Lower leg skin (tissue), 4 donors: ENCODE results near the gene AACS. TPM values are rescaled to one million over a fixed set of nuclear protein-coding genes. Genes with fewer than 3 reads are reported as not detected.

Experiments
- DNase-seq, 2 donors: peaks; one replicate each; pipeline ENCODE4 v3.0.0-alpha.2; 2019; ENCODE audit warnings: low spot score in 2 of 2
- H3K4me3 ChIP-seq: fragments of 200-600 bp; sonication (generic); 2 replicates; pipeline ENCODE4 v1.5.1; 2017; ENCODE audit warnings: mild to moderate bottlenecking, low read depth; ENCODE audit not compliant: poor library complexity, severe bottlenecking
- CTCF ChIP-seq, 3 donors: fragments of 450-650 bp; IDR thresholded peaks; one replicate each; pipeline ENCODE4 v1.5.1; 2016; ENCODE audit warnings: antibody characterized with exemption in 3 of 3, mild to moderate bottlenecking in 3 of 3, moderate library complexity in 2 of 3
- POLR2A ChIP-seq, 2 donors: fragments of 450-650 bp; IDR thresholded peaks; one replicate each; pipeline ENCODE4 v1.6.1; 2016 to 2017; ENCODE audit warnings: antibody characterized with exemption in 2 of 2, mild to moderate bottlenecking in 1 of 2, moderate library complexity in 1 of 2
- WGBS, 2 donors: methylation state at CpG; one replicate each; pipeline ENCODE4 v1.1.5; 2018; 5-methylcytosine and 5-hydroxymethylcytosine counted together
- intact Hi-C: fragments of 100-400 bp; cut with DNase I; formaldehyde crosslinking; loops from one replicate; pipeline ENCODE4 v1.15.0; 2023; ENCODE audit warnings: low total_unique reads
- total RNA-seq, 4 donors: library from RNA; depleted of rRNA; stranded (reverse); fragments of >200 nt; gene quantifications; one replicate each; pipeline ENCODE4 v1.1.0, GENCODE V29; 2016

Gene AACS
- total RNA-seq, 4 donors from 2014 or later = 63.5 to 83.8 (median 71.4) TPM

GRCh38 chr12:125050446-125050845, 14.8 kb upstream of the AACS start:
- WGBS, 2 donors = 81 to 85% methylated on average over 10 of the region's 10 CpGs
- no peak overlapping the region for H3K4me3 ChIP-seq
- TF ChIP-seq POLR2A (IDR thresholded peaks at IDR 0.05) (no peak), CTCF (IDR thresholded peaks at IDR 0.05) (no peak)
- intact Hi-C loops = no loop called here
- no peak for DNase-seq

- DNase-seq = no peak
- intact Hi-C loops = no loop called here
- no peak overlapping the region for H3K4me3 ChIP-seq
- no peak for TF ChIP-seq CTCF (IDR thresholded peaks at IDR 0.05)
- no peak for TF ChIP-seq POLR2A (IDR thresholded peaks at IDR 0.05)
- WGBS, 2 donors = 71 to 76% methylated on average over 3 of the region's 3 CpGs
Observed at GRCh38 chr12:125050868-125051267, 14.4 kb upstream of the AACS start.

DNA sequence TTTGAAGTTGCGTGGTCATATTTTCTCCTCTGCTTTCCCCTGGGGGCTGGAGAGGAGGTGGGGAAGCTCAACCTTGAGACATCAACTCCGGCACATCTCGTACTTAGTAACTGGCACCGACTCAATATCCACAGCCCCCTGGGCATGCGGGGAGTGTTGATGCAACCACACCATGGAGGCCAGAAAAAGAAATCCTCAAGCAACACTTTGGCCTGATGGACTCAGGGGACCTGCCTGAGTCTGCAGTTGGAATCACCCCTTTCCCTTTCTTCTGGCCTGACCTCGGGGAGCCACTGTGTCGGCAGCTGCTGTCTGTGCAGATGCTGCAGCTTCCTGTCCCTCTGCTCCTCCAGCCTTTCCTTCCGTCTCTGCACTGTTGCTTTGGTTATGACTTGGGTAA, 11.4 kb upstream of the AACS start:
- intact Hi-C loops = no loop called here
- no peak overlapping the region for H3K4me3 ChIP-seq
- WGBS, 2 donors = 54 to 59% methylated on average over 8 of the region's 8 CpGs
- no peak for DNase-seq
- TF ChIP-seq CTCF (IDR thresholded peaks at IDR 0.05) (no peak), POLR2A (IDR thresholded peaks at IDR 0.05) (no peak)

DNA sequence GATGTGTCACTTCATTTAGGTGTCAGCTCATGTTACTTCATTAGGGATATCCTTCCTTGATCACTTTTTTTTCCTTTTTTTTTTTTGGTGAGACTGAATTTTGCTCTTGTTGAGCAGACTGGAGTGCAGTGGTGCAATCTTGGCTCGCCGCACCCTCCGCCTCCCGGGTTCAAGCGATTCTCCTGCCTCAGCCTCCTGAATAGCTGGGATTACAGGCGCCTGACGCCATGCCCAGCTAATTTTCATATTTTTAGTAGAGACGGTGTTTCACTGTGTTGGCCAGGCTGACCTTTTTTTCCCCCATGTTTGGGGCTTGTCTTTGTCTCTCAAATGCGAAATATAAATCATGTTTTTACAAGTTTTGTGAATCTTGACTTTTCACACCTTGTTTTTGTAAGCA, 9.6 kb upstream of the AACS start:
- no peak for TF ChIP-seq POLR2A (IDR thresholded peaks at IDR 0.05)
- no peak for TF ChIP-seq CTCF (IDR thresholded peaks at IDR 0.05)
- intact Hi-C loops = no loop called here
- DNase-seq = no peak
- 87 to 90% methylated on average over 9 of the region's 9 CpGs for WGBS, 2 donors
- H3K4me3 ChIP-seq = no peak overlapping the region

- intact Hi-C loops = no loop called here
- no peak for DNase-seq
- H3K4me3 ChIP-seq = no peak overlapping the region
- WGBS, 2 donors = 83 to 87% methylated on average over 14 of the region's 14 CpGs
- TF ChIP-seq POLR2A (IDR thresholded peaks at IDR 0.05) = no peak
- no peak for TF ChIP-seq CTCF (IDR thresholded peaks at IDR 0.05)
Observed at GRCh38 chr12:125056306-125056705, 8.9 kb upstream of the AACS start.

DNA sequence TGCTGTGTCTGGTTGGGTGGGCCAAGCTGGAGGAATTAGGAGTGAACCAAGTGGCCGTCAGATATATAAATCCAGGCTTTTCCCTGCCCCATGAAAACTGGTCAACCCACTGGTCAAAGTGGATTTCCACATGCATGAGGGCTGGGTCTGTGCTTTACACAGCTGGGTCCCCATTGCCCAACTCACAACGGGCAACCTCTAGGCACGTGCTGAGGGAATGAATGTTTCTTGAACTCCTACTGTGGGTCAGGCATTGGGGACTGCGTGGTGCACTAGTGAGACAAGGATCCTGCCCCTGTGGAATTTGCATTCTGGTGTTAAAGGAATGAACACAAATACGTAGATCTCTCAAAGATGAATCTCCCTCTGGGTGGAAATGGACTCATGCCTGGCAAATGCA, 7.5 kb upstream of the AACS start:
- no peak overlapping the region for H3K4me3 ChIP-seq
- intact Hi-C loops = no loop called here
- DNase-seq = no peak
- WGBS, 2 donors = 87% methylated on average over 5 of the region's 5 CpGs
- TF ChIP-seq CTCF (IDR thresholded peaks at IDR 0.05) (no peak), POLR2A (IDR thresholded peaks at IDR 0.05) (no peak)
